NCI-H510A (cell line): ENCODE measurements around the gene AAK1.
"Not testable (repeated sequence)": the region's sequence is repeated elsewhere in the genome, so short reads cannot be mapped to it uniquely, and the experiment has no call there.

Source experiments
- DNase-seq: peaks from one replicate; lab custom pipeline; 2025; lab: John Stamatoyannopoulos, UW

Gene AAK1

GRCh38 chr2:69625078-69625795, 18.3 kb downstream of the AAK1 start:
- DNase-seq = no peak

GRCh38 chr2:69624611-69625010, 18.9 kb downstream of the AAK1 start:
- no peak for DNase-seq

GRCh38 chr2:69624131-69624530, 19.4 kb downstream of the AAK1 start:
- DNase-seq = no peak

- DNase-seq = no peak
These were observed 20.3 kb downstream of the AAK1 start for GRCh38 chr2:69623236-69623635.

- DNase-seq = not testable (repeated sequence)
These were observed 20.7 kb downstream of the AAK1 start for GRCh38 chr2:69622805-69623204.

GRCh38 chr2:69622017-69622540, 21.5 kb downstream of the AAK1 start:
- DNase-seq = not testable (repeated sequence)

- DNase-seq = no peak
These were observed 22.1 kb downstream of the AAK1 start for GRCh38 chr2:69621440-69621839.

GRCh38 chr2:69620870-69621269, 22.7 kb downstream of the AAK1 start:
- DNase-seq = no peak

GRCh38 chr2:69619725-69620124, 23.8 kb downstream of the AAK1 start:
- DNase-seq = no peak

- DNase-seq = no peak
These were observed 25.2 kb downstream of the AAK1 start for GRCh38 chr2:69618362-69618761.

- DNase-seq = no peak
These were observed 25.8 kb downstream of the AAK1 start for GRCh38 chr2:69617744-69618143.

GRCh38 chr2:69616755-69617154, 26.8 kb downstream of the AAK1 start:
- no peak for DNase-seq

- DNase-seq = no peak
These were observed 27.6 kb downstream of the AAK1 start for GRCh38 chr2:69615969-69616368.

- no peak for DNase-seq
These were observed 28.4 kb downstream of the AAK1 start for GRCh38 chr2:69615078-69615625.

- DNase-seq = no peak
These were observed 30.8 kb downstream of the AAK1 start for GRCh38 chr2:69612707-69613106.

GRCh38 chr2:69612200-69612599, 31.3 kb downstream of the AAK1 start:
- DNase-seq = no peak

GRCh38 chr2:69608109-69608508, 35.4 kb downstream of the AAK1 start:
- DNase-seq = no peak

GRCh38 chr2:69606771-69607170, 36.8 kb downstream of the AAK1 start:
- DNase-seq = not testable (repeated sequence)

- DNase-seq = no peak
These were observed 38.3 kb downstream of the AAK1 start for GRCh38 chr2:69605284-69605683.

GRCh38 chr2:69604836-69605235, 38.7 kb downstream of the AAK1 start:
- DNase-seq = no peak

- no peak for DNase-seq
These were observed 39.4 kb downstream of the AAK1 start for GRCh38 chr2:69604026-69604678.

GRCh38 chr2:69603146-69603743, 40.3 kb downstream of the AAK1 start:
- no peak for DNase-seq

- DNase-seq = no peak
These were observed 42.3 kb downstream of the AAK1 start for GRCh38 chr2:69601179-69601612.
